GM21717 (cell line): ENCODE measurements around the gene RRAGD.

Experiments
- ATAC-seq: cut with Tn5 transposase; IDR thresholded peaks from one replicate; pipeline ENCODE4 v1.9.1; 2021; ENCODE audit warnings: mild to moderate bottlenecking, moderate library complexity; ENCODE audit not compliant: unreplicated experiment

The RRAGD gene

GRCh38 chr6:89412071-89413005 is at the start of gene RRAGD:
Gene RRAGD, minus strand, starts transcription at chr6:89412273. Its CDS starts 280 bp downstream, at chr6:89411993.
- ATAC-seq: peak; percentile 77

GRCh38 chr6:89460713-89461112 is 48.6 kb upstream of the RRAGD start:
- ATAC-seq: no peak

- no peak for ATAC-seq
Measured at GRCh38 chr6:89459501-89459900, 47.4 kb upstream of the RRAGD start.

- no peak for ATAC-seq
Measured at GRCh38 chr6:89458704-89459103, 46.6 kb upstream of the RRAGD start.

- ATAC-seq: no peak
Measured at GRCh38 chr6:89454300-89454699, 42.2 kb upstream of the RRAGD start.

- no peak for ATAC-seq
Measured at GRCh38 chr6:89452281-89452680, 40.2 kb upstream of the RRAGD start.

GRCh38 chr6:89449193-89449592 is 37.1 kb upstream of the RRAGD start:
- ATAC-seq: no peak

- ATAC-seq: no peak
Measured at GRCh38 chr6:89443658-89444057, 31.6 kb upstream of the RRAGD start.

GRCh38 chr6:89440200-89440599 is 28.1 kb upstream of the RRAGD start:
- no peak for ATAC-seq

- no peak for ATAC-seq
Measured at GRCh38 chr6:89439014-89439413, 26.9 kb upstream of the RRAGD start.

GRCh38 chr6:89438248-89438647 is 26.2 kb upstream of the RRAGD start:
- no peak for ATAC-seq

- no peak for ATAC-seq
Measured at GRCh38 chr6:89436226-89436625, 24.2 kb upstream of the RRAGD start.

GRCh38 chr6:89434954-89435353 is 22.9 kb upstream of the RRAGD start:
- ATAC-seq: no peak

GRCh38 chr6:89434150-89434499 is 22.1 kb upstream of the RRAGD start:
- no peak for ATAC-seq

GRCh38 chr6:89433252-89434149 is 21.4 kb upstream of the RRAGD start:
- ATAC-seq: peak; percentile 31

GRCh38 chr6:89432875-89433251 is 20.8 kb upstream of the RRAGD start, which contains the start of gene ANKRD6:
Gene ANKRD6, plus strand, starts transcription at chr6:89433152. Its CDS starts 133,825 bp downstream, at chr6:89566977.
- peak; percentile 96 for ATAC-seq

GRCh38 chr6:89430201-89430962 is 18.3 kb upstream of the RRAGD start:
- no peak for ATAC-seq

- no peak for ATAC-seq
Measured at GRCh38 chr6:89416796-89417195, 4.7 kb upstream of the RRAGD start.

- no peak for ATAC-seq
Measured at GRCh38 chr6:89415185-89415584, 3.1 kb upstream of the RRAGD start.

- no peak for ATAC-seq
Measured at GRCh38 chr6:89414215-89414614, 2.1 kb upstream of the RRAGD start.

- no peak for ATAC-seq
Measured at GRCh38 chr6:89413006-89413400, 930 bp upstream of the RRAGD start.
